ENCODE data around the gene RTCB. TPM values are rescaled to one million over a fixed set of nuclear protein-coding genes. Genes with fewer than 3 reads are reported as not detected.

Gene RTCB
- total and polyA plus RNA-seq, 4 donors: 48.7 to 71.9 (median 53.6) TPM

DNA sequence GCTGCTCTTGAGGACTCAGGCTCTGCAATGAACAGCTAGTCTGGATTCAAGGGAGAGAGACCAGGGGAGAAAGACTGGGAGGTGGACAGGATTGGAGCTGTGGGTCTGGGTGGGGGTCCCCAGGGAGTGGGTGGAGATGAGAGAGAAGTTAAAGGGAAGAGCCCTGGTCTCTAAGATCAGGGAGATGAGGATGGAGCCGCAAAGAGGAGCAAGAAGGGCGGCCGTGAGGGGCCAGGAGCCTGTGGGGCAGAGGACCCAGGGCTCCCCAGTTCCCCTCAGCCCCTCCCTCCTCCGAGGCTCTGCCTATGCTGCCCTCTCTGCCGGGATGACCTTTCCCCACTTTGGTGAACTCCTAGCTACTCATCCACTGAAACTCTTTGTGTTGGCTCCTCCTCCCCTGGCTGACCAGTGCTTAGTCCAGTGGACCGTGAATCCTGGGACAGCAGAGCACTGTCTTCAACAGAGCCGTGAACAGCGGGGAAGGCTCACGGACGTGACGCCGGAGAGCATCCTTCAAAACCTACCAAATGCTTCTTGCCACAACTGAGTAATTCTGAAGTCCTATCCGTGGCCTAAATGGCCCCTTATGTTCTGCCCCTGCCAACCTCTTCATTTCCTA is 70.8 kb downstream of the RTCB start:
- ATAC-seq (ENCODE audit: low FRiP score) (no peak), DNase-seq (no peak)
- Histone ChIP-seq H3K4me3 (ENCODE audit: low read length in 2 of 2) (no peak overlapping the region), H3K27me3 (ENCODE audit: control insufficient read depth in 1 of 2, insufficient read depth in 2 of 2, low read length in 1 of 2) (no peaks in the 10 kb centered on the region), H3K9me3 (ENCODE audit: control insufficient read depth, low read length) (no peaks in the 10 kb centered on the region), H3K27ac (ENCODE audit: low read depth in 1 of 2, low read length in 2 of 2) (no peak overlapping the region), H3K36me3 (ENCODE audit: control insufficient read depth in 1 of 2, insufficient read depth in 2 of 2, low read length in 1 of 2) (no peaks in the 10 kb centered on the region), H3K4me1 (ENCODE audit: control insufficient read depth in 1 of 2, insufficient read depth in 2 of 2, low read length in 2 of 2) (no peaks in the 10 kb centered on the region)
- intact Hi-C loops (cut with DNase I): no loop called here
- 61 to 67% methylated on average over 13 of the region's 13 CpGs for WGBS, 2 donors

DNA sequence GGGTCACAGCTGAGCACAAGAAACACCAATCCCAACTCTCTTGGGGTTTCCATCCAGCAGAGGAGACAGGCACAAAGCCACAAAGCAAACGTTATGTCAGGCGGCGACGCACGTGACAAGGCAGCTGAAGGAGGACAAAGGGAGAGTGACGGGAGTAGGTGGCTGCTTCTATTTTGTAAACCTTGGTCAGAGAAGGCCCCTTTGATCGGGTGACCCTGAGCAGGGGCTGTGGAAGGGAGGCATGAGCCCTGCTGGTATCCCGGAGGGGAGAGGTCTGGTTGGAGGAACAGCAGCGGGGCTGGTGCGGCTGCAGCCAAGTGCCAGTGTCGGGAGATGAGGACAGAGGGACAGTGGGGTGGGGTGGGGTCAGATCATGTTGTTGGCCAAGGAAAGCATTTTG is 71.6 kb downstream of the RTCB start:
- 65 to 66% methylated on average over 11 of the region's 11 CpGs for WGBS, 2 donors
- ATAC-seq (ENCODE audit: low FRiP score) (no peak), DNase-seq (no peak)

DNA sequence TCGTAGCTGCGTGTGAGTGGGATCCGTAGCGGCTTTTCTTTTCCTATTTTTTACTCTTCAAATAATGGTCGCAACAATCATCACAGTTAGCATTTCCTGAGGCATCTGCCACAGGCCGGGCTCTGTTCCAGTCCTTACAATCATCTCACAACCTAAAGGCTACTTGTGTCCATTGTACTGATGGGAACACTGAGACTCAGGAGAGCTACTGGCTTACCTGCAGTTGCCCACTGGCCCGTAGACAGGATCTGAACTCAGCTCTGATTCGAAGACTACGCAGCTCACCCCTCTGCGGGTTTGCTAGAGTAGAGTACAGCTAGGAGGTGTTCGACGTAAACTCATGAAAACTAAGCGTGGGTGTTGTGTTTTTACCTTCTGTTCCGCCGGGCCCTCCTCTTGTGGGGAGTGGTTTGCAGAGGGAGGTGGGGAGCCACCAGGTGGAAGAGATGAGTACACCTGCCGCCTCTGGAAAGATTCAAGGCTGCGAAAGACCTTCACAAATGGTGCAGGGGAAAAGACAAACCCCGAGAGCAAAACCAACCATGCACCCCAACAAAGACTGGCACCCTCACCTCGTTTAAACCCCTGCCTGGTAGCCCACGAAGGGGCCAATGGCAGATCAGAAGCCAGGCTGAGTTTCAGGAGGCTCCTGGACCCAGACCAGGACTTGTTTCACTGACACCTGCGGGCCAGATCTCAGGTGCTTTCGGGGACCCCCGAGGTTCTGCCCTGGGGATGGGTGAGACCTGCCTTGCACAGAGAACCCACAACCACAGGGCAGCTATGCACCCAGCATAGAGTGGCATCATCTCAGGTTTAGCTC is 72.6 kb downstream of the RTCB start:
- intact Hi-C loops (cut with DNase I): no loop called here
- Histone ChIP-seq H3K4me3 (ENCODE audit: low read length in 2 of 2) (no peak overlapping the region), H3K9me3 (ENCODE audit: control insufficient read depth, low read length) (no peaks in the 10 kb centered on the region), H3K27ac (ENCODE audit: low read depth in 1 of 2, low read length in 2 of 2) (no peak overlapping the region), H3K27me3 (ENCODE audit: control insufficient read depth in 1 of 2, insufficient read depth in 2 of 2, low read length in 1 of 2) (no peaks in the 10 kb centered on the region), H3K4me1 (ENCODE audit: control insufficient read depth in 1 of 2, insufficient read depth in 2 of 2, low read length in 2 of 2) (no peaks in the 10 kb centered on the region), H3K36me3 (ENCODE audit: control insufficient read depth in 1 of 2, insufficient read depth in 2 of 2, low read length in 1 of 2) (no peaks in the 10 kb centered on the region)
- no peak for ATAC-seq (ENCODE audit: low FRiP score)
- DNase-seq: no peak
- WGBS, 2 donors: 87 to 89% methylated on average over 22 to 23 of the region's 23 CpGs

More for the DNA sequence above, 71.6 kb downstream of the RTCB start:
- Histone ChIP-seq H3K27me3 (ENCODE audit: control insufficient read depth in 1 of 2, insufficient read depth in 2 of 2, low read length in 1 of 2) (no peaks in the 10 kb centered on the region), H3K4me1 (ENCODE audit: control insufficient read depth in 1 of 2, insufficient read depth in 2 of 2, low read length in 2 of 2) (no peaks in the 10 kb centered on the region), H3K9me3 (ENCODE audit: control insufficient read depth, low read length) (no peaks in the 10 kb centered on the region), H3K27ac (ENCODE audit: low read depth in 1 of 2, low read length in 2 of 2) (no peak overlapping the region), H3K36me3 (ENCODE audit: control insufficient read depth in 1 of 2, insufficient read depth in 2 of 2, low read length in 1 of 2) (no peaks in the 10 kb centered on the region), H3K4me3 (ENCODE audit: low read length in 2 of 2) (no peak overlapping the region)
- intact Hi-C loops (cut with DNase I): no loop called here

DNA sequence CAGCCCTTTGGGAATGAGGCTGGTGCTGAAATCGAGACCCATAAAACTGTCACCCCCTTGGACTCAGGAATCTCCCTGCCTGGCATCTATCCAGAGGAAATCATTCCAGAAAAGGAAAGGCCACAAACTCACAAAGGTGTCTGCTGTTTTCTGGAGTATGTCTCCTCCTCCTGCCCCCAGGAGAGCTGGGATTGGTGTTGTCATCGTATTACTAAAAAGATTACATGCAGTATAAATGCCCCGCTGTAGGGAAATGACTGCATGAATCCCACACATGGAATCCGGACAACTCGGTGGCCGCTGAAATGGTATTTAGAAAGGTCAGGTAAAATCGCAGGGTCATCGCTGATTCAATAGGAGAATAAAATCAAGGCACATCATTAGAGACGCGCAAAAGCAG is 73.3 kb downstream of the RTCB start:
- Histone ChIP-seq H3K4me3 (ENCODE audit: low read length in 2 of 2) (no peak overlapping the region), H3K4me1 (ENCODE audit: control insufficient read depth in 1 of 2, insufficient read depth in 2 of 2, low read length in 2 of 2) (no peaks in the 10 kb centered on the region), H3K9me3 (ENCODE audit: control insufficient read depth, low read length) (no peaks in the 10 kb centered on the region), H3K36me3 (ENCODE audit: control insufficient read depth in 1 of 2, insufficient read depth in 2 of 2, low read length in 1 of 2) (no peaks in the 10 kb centered on the region), H3K27me3 (ENCODE audit: control insufficient read depth in 1 of 2, insufficient read depth in 2 of 2, low read length in 1 of 2) (no peaks in the 10 kb centered on the region), H3K27ac (ENCODE audit: low read depth in 1 of 2, low read length in 2 of 2) (no peak overlapping the region)
- ATAC-seq (ENCODE audit: low FRiP score): no peak
- 83% methylated on average over 10 of the region's 10 CpGs for WGBS, 2 donors
- intact Hi-C loops (cut with DNase I): no loop called here
- DNase-seq: no peak

Other genes starting within 250 kb of the RTCB start
- gene RFPL2, start 207.2 kb downstream of the RTCB start, total RNA-seq: not detected
- gene RFPL2, start 207.2 kb downstream of the RTCB start, polyA plus RNA-seq: not detected
- gene SLC5A4, start 156.9 kb downstream of the RTCB start, total RNA-seq: 1 to 10 TPM; 2.2 to 2.9 TPM
- under 1 TPM; 0.10 to 0.88 TPM for gene SLC5A4, start 156.9 kb downstream of the RTCB start, polyA plus RNA-seq
- gene RFPL3, start 54.4 kb downstream of the RTCB start, total RNA-seq: not detected
- gene RFPL3, start 54.4 kb downstream of the RTCB start, polyA plus RNA-seq: not detected
- gene BPIFC, start 52.2 kb upstream of the RTCB start, total RNA-seq: not detected
- gene BPIFC, start 52.2 kb upstream of the RTCB start, polyA plus RNA-seq: not detected
- 10 to 100 TPM; 71.9 to 73.1 TPM for gene FBXO7, start 62.6 kb upstream of the RTCB start, total RNA-seq
- gene FBXO7, start 62.6 kb upstream of the RTCB start, polyA plus RNA-seq: 10 to 100 TPM; 64.4 to 76.6 TPM

Data from aorta (tissue), 5 donors.